GM06990 (cell line): ENCODE results near the gene CHRNA3.

Experiments
- DNase-seq: peaks from one replicate; pipeline ENCODE4 v3.0.0-alpha.2; 2011; ENCODE audit not compliant: insufficient read length; ENCODE audit errors: extremely low read depth
- H3K27me3 ChIP-seq: replicated peaks from 2 replicates; pipeline ENCODE4 v1.6.0; 2011; ENCODE audit warnings: low read length; ENCODE audit not compliant: control insufficient read depth, insufficient read depth
- H3K36me3 ChIP-seq: 2 replicates; pipeline ENCODE4 v1.5.1; 2011; ENCODE audit warnings: low read length; ENCODE audit not compliant: control insufficient read depth, insufficient read depth
- H3K4me3 ChIP-seq: replicated peaks from 2 replicates; pipeline ENCODE4 v1.5.1; 2011; ENCODE audit warnings: low read depth, mild to moderate bottlenecking, control low read depth, low read length
- CTCF ChIP-seq: IDR thresholded peaks from 2 replicates; pipeline ENCODE4 v1.5.1; 2011; ENCODE audit warnings: low read length, control low read depth, mild to moderate bottlenecking, inconsistent platforms; ENCODE audit not compliant: insufficient read depth, poor library complexity, severe bottlenecking

Gene CHRNA3

DNA sequence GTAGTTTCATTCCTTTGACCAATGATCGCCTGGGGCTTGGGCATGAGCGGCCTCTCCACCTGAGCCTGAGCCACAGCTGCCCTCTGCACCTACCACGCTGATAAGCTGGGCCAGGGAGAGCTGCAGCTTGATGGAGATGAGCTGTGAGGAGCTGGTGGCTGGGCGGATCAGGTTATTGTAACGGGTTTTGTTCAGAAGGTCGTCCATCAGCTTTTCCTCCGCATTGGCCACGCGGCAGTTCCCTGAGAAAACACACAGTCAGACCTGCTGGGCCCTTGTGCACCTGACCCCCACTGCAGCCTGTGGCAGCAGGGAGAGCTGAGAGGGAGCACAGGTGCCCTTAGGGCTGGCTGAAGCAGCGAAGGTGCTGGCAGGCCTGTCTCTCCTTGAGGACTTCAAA is 14.6 kb upstream of the CHRNA3 start:
- no peak for TF ChIP-seq CTCF
- Histone ChIP-seq H3K27me3 (no peaks in the 10 kb centered on the region; the same call in 1 of the 2 replicates), H3K36me3 (no peaks in the 10 kb centered on the region), H3K4me3 (no peak overlapping the region)
- DNase-seq, result no peak

GRCh38 chr15:78634210-78635145 is 13.7 kb upstream of the CHRNA3 start:
- no peak for DNase-seq
- Histone ChIP-seq H3K4me3 (no peak overlapping the region), H3K36me3 (no peaks in the 10 kb centered on the region), H3K27me3 (no peaks in the 10 kb centered on the region)
- TF ChIP-seq CTCF, result no peak

- H3K4me3 ChIP-seq, result no peak overlapping the region
- TF ChIP-seq CTCF, result no peak
- H3K27me3 ChIP-seq, result peaks cover under 1% of the 10 kb centered on the region
- H3K36me3 ChIP-seq, result no peaks in the 10 kb centered on the region
- DNase-seq, result no peak
Measured at GRCh38 chr15:78633348-78633747, 12.6 kb upstream of the CHRNA3 start.

- Histone ChIP-seq H3K36me3 (no peaks in the 10 kb centered on the region), H3K27me3 (peaks cover 2% of the 10 kb centered on the region), H3K4me3 (no peak overlapping the region)
- TF ChIP-seq CTCF, result no peak
- DNase-seq, result no peak
Measured at GRCh38 chr15:78630886-78631633, 10.3 kb upstream of the CHRNA3 start.

- no peak for DNase-seq
- no peaks in the 10 kb centered on the region for H3K36me3 ChIP-seq
- peaks cover 2% of the 10 kb centered on the region for H3K27me3 ChIP-seq
- TF ChIP-seq CTCF, result no peak
- H3K4me3 ChIP-seq, result no peak overlapping the region
Measured at GRCh38 chr15:78629716-78630065, 8.9 kb upstream of the CHRNA3 start.
